Ectodermal cell (in vitro differentiated cells): Measurements from ENCODE around the gene RAD9A.

Source experiments
- H3K27ac ChIP-seq: 2 replicates; pipeline ENCODE4 v1.7.0; 2013; ENCODE audit warnings: mild to moderate bottlenecking, low read depth, low read length; ENCODE audit not compliant: insufficient read depth, poor library complexity, severe bottlenecking
- H3K27me3 ChIP-seq: 2 replicates; pipeline ENCODE4 v1.7.0; 2013; ENCODE audit warnings: mild to moderate bottlenecking, low read length; ENCODE audit not compliant: insufficient read depth, control insufficient read depth, poor library complexity, severe bottlenecking
- H3K36me3 ChIP-seq: one replicate; pipeline ENCODE4 v1.7.0; 2013; ENCODE audit warnings: low read length; ENCODE audit not compliant: control insufficient read depth, insufficient read depth
- H3K4me1 ChIP-seq: one replicate; pipeline ENCODE4 v1.7.0; 2013; ENCODE audit warnings: low read length; ENCODE audit not compliant: control insufficient read depth, insufficient read depth
- H3K4me3 ChIP-seq: 2 replicates; pipeline ENCODE4 v1.7.0; 2013; ENCODE audit warnings: low read depth, low read length, control low read depth; ENCODE audit not compliant: insufficient read depth
- H3K9me3 ChIP-seq: 2 replicates; pipeline ENCODE4 v1.7.0; 2013; ENCODE audit warnings: mild to moderate bottlenecking, low read length, moderate library complexity; ENCODE audit not compliant: control insufficient read depth
- WGBS, 2 experiments: methylation state at CpG; one replicate each; pipeline ENCODE4 v1.1.7; 2013; ENCODE audit warnings: missing lambda C conversion rate in 2 of 2; 5-methylcytosine and 5-hydroxymethylcytosine counted together

The RAD9A gene

GRCh38 chr11:67436459-67437081, 44.8 kb downstream of the RAD9A start:
- Histone ChIP-seq H3K27me3 (no peaks in the 10 kb centered on the region), H3K4me3 (no peak overlapping the region), H3K4me1 (no peaks in the 10 kb centered on the region), H3K27ac (no peak overlapping the region), H3K9me3 (no peaks in the 10 kb centered on the region), H3K36me3 (peaks cover 4% of the 10 kb centered on the region)
- WGBS, 2 experiments: 60 to 68% methylated on average over 6 of the region's 6 CpGs

GRCh38 chr11:67437082-67437808, 45.5 kb downstream of the RAD9A start, which contains the start of gene PTPRCAP:
Gene PTPRCAP (minus strand): TSS chr11:67437682. CDS start chr11:67437619, 63 bp downstream.
- H3K4me3 ChIP-seq: no peak within 1 kb of the TSS

GRCh38 chr11:67437809-67438157, 46.0 kb downstream of the RAD9A start:
- H3K4me1 ChIP-seq: peaks cover 4% of the 10 kb centered on the region
- H3K9me3 ChIP-seq: no peaks in the 10 kb centered on the region
- H3K27ac ChIP-seq: no peak overlapping the region
- H3K36me3 ChIP-seq: peaks cover 4% of the 10 kb centered on the region
- H3K4me3 ChIP-seq: no peak overlapping the region
- H3K27me3 ChIP-seq: no peaks in the 10 kb centered on the region
- WGBS, 2 experiments: 86 to 92% methylated on average over 3 of the region's 3 CpGs

More at GRCh38 chr11:67437082-67437808, 45.5 kb downstream of the RAD9A start, which contains the start of gene PTPRCAP:
- Histone ChIP-seq H3K36me3 (peaks cover 4% of the 10 kb centered on the region), H3K27ac (no peak within 1 kb of the TSS), H3K27me3 (no peaks in the 10 kb centered on the region), H3K4me1 (no peaks in the 10 kb centered on the region), H3K9me3 (no peaks in the 10 kb centered on the region)
- WGBS, 2 experiments: 86 to 87% methylated on average over 23 to 26 of the region's 26 CpGs

- H3K36me3 ChIP-seq: peaks cover 4% of the 10 kb centered on the region
- H3K27ac ChIP-seq: no peak overlapping the region
- peaks cover 4% of the 10 kb centered on the region for H3K4me1 ChIP-seq
- WGBS, 2 experiments: 92 to 93% methylated on average over 41 of the region's 41 CpGs
- no peak overlapping the region for H3K4me3 ChIP-seq
- no peaks in the 10 kb centered on the region for H3K27me3 ChIP-seq
- no peaks in the 10 kb centered on the region for H3K9me3 ChIP-seq
Observed at GRCh38 chr11:67438158-67438902, 46.5 kb downstream of the RAD9A start.

- H3K27ac ChIP-seq: no peak overlapping the region
- H3K36me3 ChIP-seq: no peaks in the 10 kb centered on the region
- H3K4me1 ChIP-seq: peaks cover 4% of the 10 kb centered on the region
- no peak overlapping the region for H3K4me3 ChIP-seq
- H3K9me3 ChIP-seq: no peaks in the 10 kb centered on the region
- WGBS, 2 experiments: 92 to 93% methylated on average over 31 of the region's 31 CpGs
- H3K27me3 ChIP-seq: no peaks in the 10 kb centered on the region
Observed at GRCh38 chr11:67439321-67440228, 47.8 kb downstream of the RAD9A start.

GRCh38 chr11:67440229-67441097, 48.7 kb downstream of the RAD9A start:
- H3K27me3 ChIP-seq: no peaks in the 10 kb centered on the region
- H3K4me3 ChIP-seq: no peak overlapping the region
- no peaks in the 10 kb centered on the region for H3K9me3 ChIP-seq
- WGBS, 2 experiments: 93 to 95% methylated on average over 17 of the region's 17 CpGs
- H3K27ac ChIP-seq: no peak overlapping the region
- H3K4me1 ChIP-seq: peaks cover 4% of the 10 kb centered on the region
- no peaks in the 10 kb centered on the region for H3K36me3 ChIP-seq

- 95% methylated on average over 21 of the region's 21 CpGs for WGBS, 2 experiments
- Histone ChIP-seq H3K36me3 (no peaks in the 10 kb centered on the region), H3K4me1 (peaks cover 4% of the 10 kb centered on the region), H3K9me3 (no peaks in the 10 kb centered on the region), H3K4me3 (no peak overlapping the region), H3K27ac (no peak overlapping the region), H3K27me3 (no peaks in the 10 kb centered on the region)
Observed at GRCh38 chr11:67441098-67441563, 49.3 kb downstream of the RAD9A start.

- no peaks in the 10 kb centered on the region for H3K36me3 ChIP-seq
- 94 to 95% methylated on average over 28 of the region's 28 CpGs for WGBS, 2 experiments
- H3K9me3 ChIP-seq: no peaks in the 10 kb centered on the region
- no peak overlapping the region for H3K4me3 ChIP-seq
- H3K27me3 ChIP-seq: no peaks in the 10 kb centered on the region
- peaks cover 4% of the 10 kb centered on the region for H3K4me1 ChIP-seq
- no peak overlapping the region for H3K27ac ChIP-seq
Observed at GRCh38 chr11:67441731-67442351, 50.1 kb downstream of the RAD9A start.
